Stimulated activated CD8-positive, alpha-beta memory T cell treated with anti-CD3 and anti-CD28 coated beads, Interleukin-2, amount 100 ng/mL, for 1 hour (primary cell): ENCODE measurements around the gene TTC3.
A peak's percentile ranks its signal among the peaks of the same experiment; 100 is the strongest.
"Not testable (repeated sequence)": the region's sequence is repeated elsewhere in the genome, so short reads cannot be mapped to it uniquely, and the experiment has no call there.

Source experiments
- DNase-seq, 2 donors: peaks; one replicate each; pipeline ENCODE4 v3.0.0-alpha.2; 2020; ENCODE audit warnings: low read depth in 2 of 2

Gene TTC3

DNA sequence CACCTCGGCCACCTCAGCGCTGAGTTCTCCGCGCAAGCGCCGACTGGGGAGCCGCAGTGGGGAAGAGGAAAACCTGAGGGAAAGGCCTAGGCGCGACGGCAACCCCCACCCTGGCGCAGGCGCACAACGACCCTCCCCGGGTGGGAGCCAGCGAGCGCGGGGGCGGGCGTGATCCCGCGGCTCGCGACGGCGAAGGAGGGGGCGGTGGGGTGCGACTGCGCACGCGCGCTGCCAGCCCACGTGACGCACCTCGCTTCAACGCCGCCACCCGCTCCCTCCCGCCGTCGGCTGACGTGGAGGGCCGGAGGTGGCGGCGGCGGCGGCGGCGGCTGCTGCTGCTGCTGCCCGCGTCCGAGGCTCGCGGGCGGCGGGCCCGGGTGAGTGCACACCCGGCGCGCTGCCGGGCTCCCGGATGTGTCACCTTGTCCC lies at the start of gene TTC3, which contains the start of gene PIGP:
TSS of gene TTC3 (plus strand) at position 267 of the 429 bp plus-strand sequence. CDS start 14,004 bp downstream, outside the sequence.
TSS of gene PIGP (minus strand) at position 84 of the 429 bp plus-strand sequence. CDS start 556 bp downstream, outside the sequence.
- DNase-seq: peak; percentile 93 to 94

- DNase-seq: no peak
Observed at GRCh38 chr21:37026499-37026898, 46.6 kb upstream of the TTC3 start.

DNA sequence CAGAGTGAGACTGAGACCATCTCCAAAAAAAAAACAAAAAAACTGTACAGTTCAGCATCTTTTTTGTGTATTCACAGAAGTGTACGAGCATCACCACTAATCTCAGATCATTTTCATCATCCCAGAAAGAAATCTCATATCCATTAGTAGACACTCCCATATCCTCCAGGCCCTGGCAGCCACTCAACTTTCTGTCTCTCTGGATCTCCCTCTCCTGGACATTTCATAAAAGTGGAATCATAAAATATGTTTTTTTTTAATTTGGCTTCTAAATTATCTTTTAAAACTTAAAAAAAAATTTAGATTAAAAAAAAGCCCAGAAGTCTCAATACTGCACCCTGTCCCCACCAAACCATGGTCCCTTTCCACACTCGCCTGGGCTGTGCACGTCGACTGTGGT lies 44.5 kb upstream of the TTC3 start:
- no peak for DNase-seq

DNA sequence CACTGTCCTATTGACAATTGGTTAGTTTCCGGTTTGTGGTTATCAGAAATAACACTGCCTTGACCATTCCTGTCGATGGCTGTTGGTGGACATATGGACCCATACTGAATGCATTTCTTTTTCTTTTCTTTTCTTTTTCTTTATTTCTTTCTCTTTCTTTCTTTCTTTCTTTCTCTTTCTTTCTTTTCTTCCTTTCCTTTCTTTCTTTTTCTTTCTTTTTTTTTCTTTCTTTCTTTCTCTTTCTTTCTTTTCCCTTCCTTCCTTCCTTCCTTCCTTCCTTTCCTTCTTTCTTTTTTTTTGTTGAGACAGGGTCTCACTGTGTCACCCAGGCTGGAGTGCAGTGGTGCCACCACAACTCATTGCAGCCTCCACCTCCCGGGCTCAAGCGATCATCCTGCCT lies 42.2 kb upstream of the TTC3 start:
- no peak for DNase-seq

DNA sequence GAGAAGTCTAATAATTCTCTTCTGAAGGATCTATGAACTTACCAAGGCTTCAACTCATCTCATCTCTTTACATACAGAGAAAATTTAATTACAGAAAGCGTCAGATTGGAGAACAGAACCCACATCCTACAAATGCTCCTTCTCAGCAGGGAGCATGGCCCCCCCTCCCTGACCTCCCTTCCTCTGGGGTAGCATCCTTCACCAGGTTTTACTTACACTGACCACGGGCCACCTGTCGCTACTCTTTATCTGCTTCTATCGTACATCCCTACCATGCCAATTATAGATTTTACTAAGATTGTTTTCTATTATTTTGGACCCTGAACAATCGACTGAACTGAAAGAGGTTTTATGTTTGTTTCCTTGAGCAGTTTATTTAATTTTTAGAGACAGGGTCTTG lies 40.8 kb upstream of the TTC3 start:
- no peak for DNase-seq

DNA sequence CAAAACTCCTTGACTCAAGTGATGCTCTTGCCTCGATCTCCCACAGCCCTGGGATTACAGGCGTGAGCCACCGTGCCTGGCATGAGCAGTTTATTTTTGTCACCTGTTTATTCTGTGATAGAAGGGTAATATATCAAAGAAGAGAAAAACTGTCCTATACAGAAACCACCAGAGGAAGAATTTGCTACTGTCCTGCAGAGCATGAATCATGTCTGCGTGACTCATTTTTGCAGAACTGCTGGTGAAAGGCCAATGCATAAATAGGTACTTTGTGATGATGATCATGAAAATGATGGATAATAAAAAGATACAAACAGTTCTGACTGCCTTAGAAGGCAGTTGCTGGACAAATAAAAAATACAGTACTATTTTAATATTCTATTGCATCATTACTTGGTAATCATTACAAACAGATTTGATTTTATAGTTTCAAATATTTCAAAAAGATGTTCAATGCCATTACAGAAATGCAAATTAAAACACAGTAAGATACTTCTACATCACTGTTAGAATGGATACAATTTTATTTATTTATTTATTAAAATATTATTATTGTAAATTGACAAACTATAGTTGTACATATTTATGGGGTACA lies 40.1 kb upstream of the TTC3 start:
- DNase-seq: no peak

DNA sequence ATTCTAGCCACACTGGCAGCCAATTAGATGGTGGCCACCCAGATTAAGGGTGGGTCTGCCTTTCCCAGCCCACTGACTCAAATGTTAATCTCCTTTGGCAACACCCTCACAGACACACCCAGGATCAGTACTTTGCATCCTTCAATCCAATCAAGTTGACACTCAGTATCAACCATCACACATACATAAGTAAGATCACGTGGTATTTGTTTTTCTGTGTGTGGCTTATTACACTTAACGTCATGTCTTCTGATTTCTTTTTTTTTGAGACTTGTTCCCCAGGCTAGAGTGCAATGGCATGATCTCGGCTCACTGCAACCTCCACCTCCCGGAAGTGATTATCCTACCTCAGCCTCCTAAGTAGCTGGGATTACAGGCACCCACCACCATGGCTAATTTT lies 38.7 kb upstream of the TTC3 start:
- DNase-seq: not testable (repeated sequence)

- DNase-seq: no peak
Observed at GRCh38 chr21:37036177-37036576, 36.9 kb upstream of the TTC3 start.

DNA sequence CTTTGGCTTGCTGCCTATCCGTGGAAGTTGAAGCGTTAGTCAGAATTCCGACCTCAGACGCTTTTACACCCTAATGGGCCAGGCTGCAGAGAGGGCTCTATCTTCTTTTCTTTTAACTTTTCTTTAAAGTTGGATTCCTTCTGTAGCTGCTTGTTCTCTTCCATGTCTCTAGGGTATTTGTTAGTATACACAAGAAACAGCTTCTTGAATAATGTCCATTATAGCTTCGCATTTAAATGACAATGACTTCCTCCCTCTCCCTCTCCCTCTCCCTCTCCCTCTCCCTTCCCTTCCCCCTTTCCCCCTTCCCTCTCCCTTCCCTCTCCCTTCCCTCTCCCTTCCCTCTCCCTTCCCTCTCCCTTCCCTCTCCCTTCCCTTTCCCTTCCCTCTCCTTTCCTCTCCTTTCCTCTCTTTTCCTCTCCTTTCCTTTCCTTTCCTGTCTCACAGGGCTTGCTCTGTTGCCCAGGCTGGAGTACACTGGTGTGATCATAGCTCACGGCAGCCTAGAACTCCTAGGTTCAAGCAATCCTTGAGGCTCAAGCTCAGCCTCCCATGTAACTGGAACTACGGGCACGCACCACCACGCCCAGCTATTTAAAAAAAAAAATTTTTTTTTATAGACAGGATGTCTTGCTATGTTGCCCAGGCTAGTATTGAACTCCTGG lies 33.5 kb upstream of the TTC3 start:
- no peak for DNase-seq

DNA sequence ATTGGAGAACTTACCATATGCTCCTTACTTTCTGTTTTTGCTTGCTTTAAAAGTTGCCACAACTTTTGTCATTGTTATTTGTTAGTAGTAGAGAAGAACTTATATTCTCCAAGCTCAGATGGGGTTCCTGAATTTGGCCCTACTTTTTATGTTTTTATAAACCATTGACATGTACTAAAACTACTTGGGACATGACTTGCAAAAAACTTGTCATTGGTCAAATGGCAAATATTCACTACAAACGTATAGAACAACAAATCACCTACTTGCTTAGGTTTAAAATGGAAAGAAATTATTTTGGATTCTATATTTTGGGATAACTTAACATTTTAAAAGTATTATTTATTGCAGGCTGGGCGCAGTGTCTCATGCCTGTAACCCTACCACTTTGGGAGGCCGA lies 32.8 kb upstream of the TTC3 start:
- no peak for DNase-seq

GRCh38 chr21:37041706-37042271 lies 31.3 kb upstream of the TTC3 start:
- no peak for DNase-seq

DNA sequence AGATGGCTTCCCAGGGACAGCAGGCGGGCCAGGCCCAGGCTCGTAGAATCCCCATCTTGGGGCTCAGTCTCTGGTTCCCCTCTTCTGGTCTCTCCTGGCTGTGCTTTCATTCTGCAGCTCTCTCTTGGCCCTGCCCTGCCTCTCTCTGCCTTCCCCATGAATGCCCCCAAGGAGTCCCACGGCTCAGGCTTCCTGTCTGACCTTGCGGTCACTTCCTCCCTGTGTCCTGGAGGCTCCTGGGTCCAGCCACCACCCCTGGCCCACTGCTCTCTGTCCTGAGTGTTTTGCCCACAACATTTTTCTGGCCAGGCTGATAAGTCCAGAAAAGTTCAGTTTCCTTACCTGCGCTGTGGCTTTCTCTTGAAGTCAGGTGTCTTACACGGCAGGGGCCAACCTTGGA lies 29.2 kb upstream of the TTC3 start:
- DNase-seq: no peak

DNA sequence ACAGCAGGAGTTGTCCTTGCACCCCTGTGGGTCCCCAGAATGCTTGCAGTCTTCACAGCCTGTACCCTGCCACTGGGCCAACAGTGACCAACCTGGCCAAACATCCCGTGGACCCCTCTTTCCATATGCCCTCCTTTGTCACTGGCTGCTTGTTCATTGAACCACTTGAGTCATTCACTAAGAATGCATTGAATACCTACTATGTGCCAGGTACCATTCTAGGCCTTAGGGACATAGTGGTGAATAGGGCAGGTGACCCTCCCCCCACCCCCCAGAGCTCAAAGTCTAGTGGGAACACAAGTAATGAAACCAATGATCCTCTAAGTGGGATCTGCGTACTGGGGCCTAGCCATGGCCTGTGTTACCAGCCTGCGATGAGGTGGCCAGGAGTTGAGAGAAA lies 28.4 kb upstream of the TTC3 start:
- DNase-seq: no peak

GRCh38 chr21:37045149-37045548 lies 27.9 kb upstream of the TTC3 start:
- DNase-seq: no peak

DNA sequence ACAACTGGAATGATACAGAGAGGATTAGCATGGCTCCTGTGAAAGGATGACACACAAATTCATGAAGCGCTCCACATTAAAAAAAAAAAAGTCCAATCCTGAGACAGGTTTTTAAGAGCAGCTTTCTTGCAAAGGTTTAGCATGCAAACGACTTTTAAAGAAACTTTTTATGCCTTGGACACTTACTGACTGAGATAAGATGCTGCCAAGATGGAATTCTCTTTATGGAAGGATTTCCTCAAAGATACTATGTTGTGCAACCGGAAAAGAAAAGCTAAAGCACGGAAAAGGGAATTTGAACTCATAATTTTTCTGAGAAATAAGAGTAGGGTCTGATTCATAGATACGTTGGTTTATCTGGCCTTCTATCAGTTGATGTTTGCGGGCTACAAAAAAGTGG lies 27.5 kb upstream of the TTC3 start:
- DNase-seq: no peak

- no peak for DNase-seq
Observed at GRCh38 chr21:37047079-37047478, 26.0 kb upstream of the TTC3 start.

DNA sequence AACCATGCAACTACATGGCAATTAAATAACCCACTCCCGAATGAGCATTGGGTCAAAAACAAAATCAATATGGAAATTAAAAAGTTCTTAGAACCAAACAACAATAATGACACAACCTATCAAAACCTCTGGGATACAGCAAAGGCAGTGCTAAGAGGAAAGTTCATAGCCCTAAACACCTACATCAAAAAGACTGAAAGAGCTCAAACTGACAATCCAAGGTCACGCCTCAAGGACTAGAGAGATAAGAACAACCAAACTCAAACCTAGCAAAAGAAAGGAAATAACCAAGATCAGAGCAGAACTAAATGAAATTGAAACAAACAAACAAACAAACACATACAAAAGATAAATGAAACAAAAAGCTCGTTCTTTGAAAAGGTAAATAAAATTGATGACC lies 23.3 kb upstream of the TTC3 start:
- not testable (repeated sequence) for DNase-seq

GRCh38 chr21:37055271-37055855 lies 17.7 kb upstream of the TTC3 start:
- DNase-seq: no peak

DNA sequence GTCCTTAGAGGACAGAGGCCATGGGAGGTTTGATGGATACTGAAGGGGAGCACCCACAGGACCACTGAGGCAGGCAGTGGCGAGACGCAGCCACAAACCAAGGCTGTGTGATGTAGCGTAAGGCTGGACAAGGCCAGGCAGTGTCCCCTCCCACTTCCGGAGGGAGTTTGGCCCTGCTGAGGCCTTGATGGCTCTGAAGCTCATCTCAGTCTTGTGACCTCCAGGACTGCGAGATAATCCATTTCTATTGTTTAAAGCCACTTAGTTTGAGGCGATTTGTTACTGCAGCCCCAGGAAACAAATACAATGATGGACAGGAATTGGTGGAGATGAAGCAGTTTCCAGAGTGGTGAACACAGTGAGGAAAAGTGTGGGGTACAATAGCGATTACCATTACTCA lies 15.4 kb upstream of the TTC3 start:
- DNase-seq: no peak

- no peak for DNase-seq
Observed at GRCh38 chr21:37058261-37058660, 14.8 kb upstream of the TTC3 start.

DNA sequence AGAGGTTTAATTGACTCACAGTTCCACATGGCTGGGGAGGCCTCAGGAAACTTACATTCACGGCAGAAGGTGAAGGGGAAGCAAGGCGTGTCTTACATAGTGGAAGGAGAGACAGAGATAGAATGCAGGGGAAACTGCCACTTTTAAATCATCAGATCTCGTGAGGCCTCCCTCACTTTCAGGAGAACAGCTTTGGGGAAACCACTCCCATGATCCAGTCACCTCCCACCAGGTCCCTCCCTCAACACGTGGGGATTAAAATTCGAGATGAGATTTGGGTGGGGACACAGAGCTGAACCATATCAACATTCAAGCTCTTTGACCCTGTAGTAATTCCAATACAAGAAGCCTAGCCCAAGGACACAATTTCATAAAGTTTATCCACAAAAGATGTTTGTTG lies 13.9 kb upstream of the TTC3 start:
- DNase-seq: no peak

DNA sequence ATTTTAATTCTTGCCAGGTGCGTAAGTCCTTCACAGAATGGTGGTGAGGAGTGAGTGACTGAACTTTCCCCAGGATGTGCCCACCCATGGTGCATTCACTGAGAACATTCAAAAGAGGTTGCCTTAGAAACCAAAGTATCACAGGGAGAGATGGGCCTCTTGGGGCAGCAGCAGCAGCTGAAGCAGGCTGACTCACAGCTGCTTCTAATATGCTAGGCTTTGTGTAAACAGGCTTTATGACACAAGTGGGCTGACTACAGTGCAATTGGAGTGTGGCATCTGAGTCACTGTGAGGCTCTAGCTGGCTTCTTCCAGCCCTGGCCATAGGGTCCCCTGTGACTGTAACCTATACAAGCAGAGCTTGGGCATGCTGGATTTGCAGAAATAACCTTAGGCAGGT lies 12.8 kb upstream of the TTC3 start:
- no peak for DNase-seq
